ENCODE data around the gene CEP57. TPM values are rescaled to one million over a fixed set of nuclear protein-coding genes. Genes with fewer than 3 reads are reported as not detected.

The CEP57 gene
- total and polyA plus RNA-seq, 2 of the 13 experiments (the other 11 are each of a cell fraction or from before 2014, with no cell fraction given): 34.3 to 59.4 TPM

GRCh38 chr11:95790123-95790932 lies at the start of gene CEP57 (continued):
- TF ChIP-seq GMEB1 (CRISPR knock-in tag; IDR thresholded peaks at IDR 0.05; ENCODE audit: borderline replicate concordance) (no peak; the same call in none of the 2 replicates), ZNF33A (CRISPR knock-in tag; IDR thresholded peaks at IDR 0.05; ENCODE audit: borderline replicate concordance) (no peak), ZNF562 (CRISPR knock-in tag; IDR thresholded peaks at IDR 0.05; ENCODE audit: borderline replicate concordance) (no peak), KAT7 (CRISPR knock-in tag; IDR thresholded peaks at IDR 0.05; ENCODE audit: borderline replicate concordance) (no peak), ZNF713 (CRISPR knock-in tag; IDR thresholded peaks at IDR 0.05) (no peak), SP5 (CRISPR knock-in tag; IDR thresholded peaks at IDR 0.05; ENCODE audit: borderline replicate concordance, low read depth) (no peak; the same call in 1 of the 2 replicates), NFYB (CRISPR knock-in tag; IDR thresholded peaks at IDR 0.05) (peak; percentile 81), ZNF781 (CRISPR knock-in tag; IDR thresholded peaks at IDR 0.05; ENCODE audit: borderline replicate concordance, not compliant biosample characterization) (peak; percentile 40), CTCF (CRISPR knock-in tag; IDR thresholded peaks at IDR 0.05) (no peak), SMAD3 (CRISPR knock-in tag; IDR thresholded peaks at IDR 0.05) (no peak), DBP (CRISPR knock-in tag; IDR thresholded peaks at IDR 0.05; ENCODE audit: not compliant biosample characterization) (no peak), ZNF232 (CRISPR knock-in tag; IDR thresholded peaks at IDR 0.05; ENCODE audit: borderline replicate concordance) (no peak), ZNF576 (CRISPR knock-in tag; IDR thresholded peaks at IDR 0.05) (no peak), POLR2AphosphoS5 (IDR thresholded peaks at IDR 0.05; ENCODE audit: low read depth, low read length) (peak; percentile 65; the same call in 1 of the 2 replicates), ZNF407 (CRISPR knock-in tag; IDR thresholded peaks at IDR 0.05; ENCODE audit: not compliant biosample characterization) (no peak)
